Epithelial cell of proximal tubule (primary cell): ENCODE results near the gene DRG2. TPM values are rescaled to one million over a fixed set of nuclear protein-coding genes. Genes with fewer than 3 reads are reported as not detected.

Experiments
- DNase-seq: peaks from one replicate; pipeline ENCODE4 v3.0.0-alpha.2; 2011; ENCODE audit warnings: low read depth
- H3K4me3 ChIP-seq: 2 replicates; pipeline ENCODE4 v1.5.1; 2011; ENCODE audit warnings: low read depth, mild to moderate bottlenecking, low read length
- total RNA-seq: library from RNA; depleted of rRNA; stranded (reverse); fragments of >200 nt; gene quantifications from 2 replicates; pipeline ENCODE4 v1.2.3, GENCODE V29; 2015
- TF ChIP-seq, protein P1 (sequence below): conservative IDR thresholded peaks from 2 replicates; pipeline ENCODE4 v1.5.1; 2012; ENCODE audit warnings: low read depth, mild to moderate bottlenecking, low read length

DRG2 gene
- total RNA-seq, 1 donor from 2014 or later = 35.3 TPM

DNA sequence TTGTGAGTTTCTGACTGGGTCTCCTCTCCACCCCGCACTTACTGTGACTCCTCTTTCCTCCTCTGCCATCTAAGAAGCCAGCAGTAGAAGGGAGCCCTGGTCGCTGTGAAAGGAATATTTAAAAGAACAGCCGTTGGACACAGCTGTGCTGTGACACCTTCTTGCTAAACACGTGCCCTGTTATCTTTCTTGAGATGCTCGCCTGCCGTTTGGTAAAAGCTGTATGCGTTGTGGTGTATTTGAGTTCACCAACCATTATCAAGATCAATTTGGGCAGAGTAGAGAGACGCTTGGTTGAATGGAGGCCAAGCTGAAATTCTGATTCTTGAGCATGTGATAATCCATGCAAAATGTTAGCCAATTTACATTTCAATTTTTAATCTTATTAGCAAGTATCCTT lies 44.8 kb upstream of the DRG2 start:
- no peak overlapping the region for H3K4me3 ChIP-seq
- TF ChIP-seq, protein P1, sequence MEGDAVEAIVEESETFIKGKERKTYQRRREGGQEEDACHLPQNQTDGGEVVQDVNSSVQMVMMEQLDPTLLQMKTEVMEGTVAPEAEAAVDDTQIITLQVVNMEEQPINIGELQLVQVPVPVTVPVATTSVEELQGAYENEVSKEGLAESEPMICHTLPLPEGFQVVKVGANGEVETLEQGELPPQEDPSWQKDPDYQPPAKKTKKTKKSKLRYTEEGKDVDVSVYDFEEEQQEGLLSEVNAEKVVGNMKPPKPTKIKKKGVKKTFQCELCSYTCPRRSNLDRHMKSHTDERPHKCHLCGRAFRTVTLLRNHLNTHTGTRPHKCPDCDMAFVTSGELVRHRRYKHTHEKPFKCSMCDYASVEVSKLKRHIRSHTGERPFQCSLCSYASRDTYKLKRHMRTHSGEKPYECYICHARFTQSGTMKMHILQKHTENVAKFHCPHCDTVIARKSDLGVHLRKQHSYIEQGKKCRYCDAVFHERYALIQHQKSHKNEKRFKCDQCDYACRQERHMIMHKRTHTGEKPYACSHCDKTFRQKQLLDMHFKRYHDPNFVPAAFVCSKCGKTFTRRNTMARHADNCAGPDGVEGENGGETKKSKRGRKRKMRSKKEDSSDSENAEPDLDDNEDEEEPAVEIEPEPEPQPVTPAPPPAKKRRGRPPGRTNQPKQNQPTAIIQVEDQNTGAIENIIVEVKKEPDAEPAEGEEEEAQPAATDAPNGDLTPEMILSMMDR = no peak
- no peak for DNase-seq

DNA sequence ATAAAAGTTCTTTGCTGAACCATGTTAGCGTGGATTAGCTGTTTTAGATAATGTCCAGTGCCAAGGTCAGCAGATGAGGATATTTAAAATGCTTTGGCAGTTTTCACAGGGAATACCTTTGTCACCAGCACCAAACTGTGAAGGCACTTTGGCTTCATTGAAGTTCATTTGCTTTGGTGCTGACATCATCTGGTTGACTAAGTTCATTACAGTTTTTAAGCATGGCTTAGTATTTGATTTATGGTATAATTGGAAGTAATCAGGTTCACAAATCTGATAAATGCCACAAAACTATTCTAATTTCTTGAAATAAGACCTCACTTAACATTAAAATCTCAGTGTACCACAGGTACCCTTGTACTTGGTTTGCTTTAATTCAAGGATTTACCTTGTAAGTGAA lies 44.3 kb upstream of the DRG2 start:
- TF ChIP-seq, protein P1 = peak; percentile 30
- no peak overlapping the region for H3K4me3 ChIP-seq
- DNase-seq = no peak

DNA sequence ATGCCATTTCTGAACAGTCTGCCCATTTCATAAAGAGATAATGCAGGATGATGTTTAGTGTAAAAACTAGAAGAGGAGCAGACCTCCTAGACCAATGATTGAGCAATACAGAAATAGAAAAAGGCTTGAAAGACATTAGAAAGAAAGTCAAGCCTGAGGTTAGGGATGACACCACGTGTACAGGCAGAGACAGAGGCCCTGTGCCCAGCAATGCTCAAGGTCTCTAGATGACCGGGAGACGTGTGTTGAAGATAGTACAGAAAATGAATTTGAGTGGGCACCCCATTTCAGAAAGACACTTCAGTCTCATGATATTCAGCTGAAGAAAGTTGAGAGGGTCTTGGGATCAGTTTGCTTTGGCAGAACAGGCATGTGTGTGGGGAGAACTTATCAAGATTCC lies 43.1 kb upstream of the DRG2 start:
- H3K4me3 ChIP-seq = no peak overlapping the region
- TF ChIP-seq, protein P1 = no peak
- no peak for DNase-seq

DNA sequence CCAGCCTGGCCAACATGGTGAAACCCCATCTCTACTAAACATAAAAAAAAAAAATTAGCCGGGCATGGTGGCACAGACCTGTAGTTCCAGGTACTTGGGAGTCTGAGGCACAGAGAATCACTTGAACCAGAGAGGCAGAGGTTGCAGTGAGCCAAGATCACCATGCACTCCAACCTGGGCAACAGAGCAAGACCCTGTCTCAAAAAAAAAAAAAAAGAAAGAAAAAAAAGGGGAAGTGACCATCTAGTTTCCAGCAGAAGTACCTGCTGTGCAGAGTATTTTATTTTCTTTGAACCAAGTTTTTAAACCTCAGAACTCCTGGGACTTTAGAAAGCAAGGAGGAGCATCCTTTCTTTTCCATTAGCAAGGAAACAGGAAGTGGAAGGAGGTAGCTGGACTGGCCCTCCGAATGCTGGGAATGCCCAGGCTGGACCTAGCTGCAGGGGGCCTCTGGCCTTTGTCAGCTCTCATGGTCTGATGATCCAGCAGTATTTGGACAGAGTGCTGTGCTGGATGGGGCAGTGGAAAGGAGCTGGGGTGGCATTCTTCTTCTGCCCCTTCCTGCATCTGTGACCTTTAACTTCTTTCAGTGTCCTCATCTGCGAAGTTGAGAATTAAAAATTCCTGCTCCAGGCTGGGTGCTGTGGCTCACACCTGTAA lies 41.9 kb upstream of the DRG2 start:
- TF ChIP-seq, protein P1 = no peak

DNA sequence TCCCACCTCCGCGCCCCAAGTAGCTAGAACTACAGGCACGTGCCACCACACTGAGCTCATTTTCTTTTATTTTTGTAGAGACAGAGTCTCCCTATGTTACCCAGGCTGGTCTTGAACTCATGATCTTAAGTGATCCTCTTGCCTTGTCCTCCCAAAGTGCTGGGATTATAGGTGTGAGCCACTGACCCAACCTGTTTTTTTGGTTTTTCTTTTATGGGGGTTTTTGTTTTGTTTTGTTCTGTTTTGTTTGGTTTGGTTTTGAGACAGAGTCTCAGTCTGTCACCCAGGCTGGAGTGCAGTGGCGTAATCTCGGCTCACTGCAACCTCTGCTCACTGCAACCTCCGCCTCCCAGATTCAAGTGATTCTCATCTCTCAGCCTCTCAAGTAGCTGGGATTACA lies 32.2 kb upstream of the DRG2 start:
- TF ChIP-seq, protein P1 = no peak
- DNase-seq = no peak
- no peak overlapping the region for H3K4me3 ChIP-seq

More for the DNA sequence above, 41.9 kb upstream of the DRG2 start:
- H3K4me3 ChIP-seq = no peak overlapping the region
- DNase-seq = no peak

DNA sequence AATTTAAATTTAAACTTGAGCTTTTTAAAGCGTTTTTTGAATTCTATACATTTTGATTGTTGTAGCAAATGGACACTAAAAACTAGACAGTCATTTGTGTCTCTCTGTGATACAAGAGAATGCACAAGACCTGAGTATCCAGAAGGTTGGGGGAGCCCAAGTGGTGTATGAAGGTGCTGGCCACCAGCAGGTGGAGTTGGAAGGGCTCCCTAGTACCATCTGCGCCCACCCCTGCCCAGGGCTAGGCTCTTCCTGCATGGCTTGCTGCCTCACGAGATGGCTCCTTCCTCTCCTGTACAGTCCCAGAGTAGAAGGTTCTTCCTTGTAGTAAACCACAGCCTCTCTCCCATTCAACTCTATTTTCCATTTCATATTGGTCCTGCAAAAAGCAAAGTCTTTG lies 31.5 kb upstream of the DRG2 start:
- TF ChIP-seq, protein P1 = no peak
- no peak overlapping the region for H3K4me3 ChIP-seq
- no peak for DNase-seq

DNA sequence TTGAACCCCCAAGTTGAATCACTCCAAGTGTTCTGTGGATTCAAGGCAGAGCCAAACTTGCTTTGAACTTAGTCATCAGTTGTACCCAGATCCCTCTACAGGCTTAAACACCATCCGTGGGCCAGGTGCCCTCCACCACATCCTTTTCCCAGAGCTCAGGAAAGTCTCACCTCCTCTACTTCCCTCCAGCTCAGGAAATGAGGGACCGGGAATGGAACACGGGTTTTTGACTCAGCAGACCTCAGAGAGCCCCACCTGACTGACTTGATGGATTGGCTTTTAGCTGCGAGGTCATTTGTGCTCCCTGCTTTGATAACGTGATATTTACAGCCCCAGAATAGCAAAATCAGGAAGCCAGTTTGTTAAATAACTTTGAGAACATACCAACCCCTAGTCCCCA lies 28.5 kb upstream of the DRG2 start:
- TF ChIP-seq, protein P1 = no peak
- no peak for DNase-seq
- H3K4me3 ChIP-seq = no peak overlapping the region
